Measurements from ENCODE around the gene ANKMY1.

Gene ANKMY1

GRCh38 chr2:240519396-240520129 is 38.2 kb downstream of the ANKMY1 start:
- no peak for DNase-seq

DNA sequence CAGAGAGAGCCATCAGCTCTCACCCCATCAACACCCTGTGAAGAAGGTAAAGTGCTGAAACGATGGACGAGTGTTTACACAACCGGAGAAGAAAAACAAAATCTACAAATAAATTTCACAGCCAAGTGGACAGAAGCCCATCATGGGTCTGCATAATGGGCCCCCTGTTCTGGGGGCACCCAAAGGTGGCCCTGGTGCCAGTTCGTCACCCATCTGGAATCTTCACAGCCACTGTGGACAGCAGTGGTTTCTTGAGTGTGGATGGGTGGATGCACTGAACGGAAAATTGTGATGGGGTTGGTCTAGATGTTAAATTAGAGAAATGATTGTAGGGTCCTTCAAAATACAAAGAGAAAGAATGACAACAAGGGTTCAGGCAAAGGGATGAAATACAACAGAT is 38.8 kb downstream of the ANKMY1 start:
- no peak for DNase-seq

GRCh38 chr2:240517342-240517741 is 40.4 kb downstream of the ANKMY1 start:
- DNase-seq: no peak

- DNase-seq: no peak
These were observed 43.2 kb downstream of the ANKMY1 start for GRCh38 chr2:240514631-240515030.

GRCh38 chr2:240513549-240514287 is 44.1 kb downstream of the ANKMY1 start:
- peak in 9 of 14 donors; percentile 1 to 45 (median 19) for DNase-seq

- no peak for DNase-seq
These were observed 44.9 kb downstream of the ANKMY1 start for GRCh38 chr2:240512666-240513535.

GRCh38 chr2:240512109-240512485 is 45.7 kb downstream of the ANKMY1 start:
- DNase-seq: no peak

DNA sequence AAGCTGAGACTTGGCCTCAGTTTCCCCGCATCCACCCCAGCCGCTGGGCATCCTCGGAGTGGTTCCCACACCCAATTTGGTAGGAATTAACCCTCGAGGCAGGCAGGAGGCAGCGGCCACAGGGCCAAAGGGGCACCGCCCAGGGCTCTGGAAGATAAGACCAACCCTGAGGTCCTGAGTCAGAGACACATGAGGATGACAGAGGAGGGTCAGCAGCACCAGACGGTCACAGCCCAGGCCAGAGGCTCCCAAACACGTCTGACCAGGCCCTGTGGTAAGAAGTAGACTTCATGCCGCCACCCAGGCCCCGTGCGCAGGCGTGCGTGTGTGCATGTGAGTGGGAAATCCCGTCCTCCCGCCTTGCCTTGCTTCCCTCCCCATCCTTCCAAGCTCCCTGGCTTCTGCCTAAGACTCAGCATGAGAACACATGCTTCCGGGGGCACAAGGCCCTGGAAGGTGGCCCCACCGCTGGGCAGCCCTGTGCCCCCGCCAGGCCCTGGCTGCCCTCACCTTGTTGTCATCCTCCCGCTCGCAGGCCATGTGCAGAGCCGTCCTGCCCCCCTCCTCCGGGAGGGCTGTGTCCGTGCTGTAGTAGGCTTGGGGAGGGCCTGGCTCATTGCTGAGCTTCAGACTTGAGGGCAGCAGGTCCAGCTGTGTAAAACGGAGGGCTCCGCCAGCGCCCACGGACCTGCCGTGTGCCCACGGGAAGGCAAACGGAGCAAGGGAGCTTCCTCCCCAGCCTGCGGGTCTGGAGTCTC is 46.3 kb downstream of the ANKMY1 start:
- DNase-seq: no peak

- DNase-seq: no peak
These were observed 47.1 kb downstream of the ANKMY1 start for GRCh38 chr2:240510513-240511210.

GRCh38 chr2:240509667-240510512 is 47.9 kb downstream of the ANKMY1 start:
- DNase-seq: no peak

- no peak for DNase-seq
These were observed 48.8 kb downstream of the ANKMY1 start for GRCh38 chr2:240508832-240509545.

- no peak for DNase-seq
These were observed 50.0 kb downstream of the ANKMY1 start for GRCh38 chr2:240507778-240508251.

- DNase-seq: no peak
These were observed 50.6 kb downstream of the ANKMY1 start for GRCh38 chr2:240507060-240507777.

DNA sequence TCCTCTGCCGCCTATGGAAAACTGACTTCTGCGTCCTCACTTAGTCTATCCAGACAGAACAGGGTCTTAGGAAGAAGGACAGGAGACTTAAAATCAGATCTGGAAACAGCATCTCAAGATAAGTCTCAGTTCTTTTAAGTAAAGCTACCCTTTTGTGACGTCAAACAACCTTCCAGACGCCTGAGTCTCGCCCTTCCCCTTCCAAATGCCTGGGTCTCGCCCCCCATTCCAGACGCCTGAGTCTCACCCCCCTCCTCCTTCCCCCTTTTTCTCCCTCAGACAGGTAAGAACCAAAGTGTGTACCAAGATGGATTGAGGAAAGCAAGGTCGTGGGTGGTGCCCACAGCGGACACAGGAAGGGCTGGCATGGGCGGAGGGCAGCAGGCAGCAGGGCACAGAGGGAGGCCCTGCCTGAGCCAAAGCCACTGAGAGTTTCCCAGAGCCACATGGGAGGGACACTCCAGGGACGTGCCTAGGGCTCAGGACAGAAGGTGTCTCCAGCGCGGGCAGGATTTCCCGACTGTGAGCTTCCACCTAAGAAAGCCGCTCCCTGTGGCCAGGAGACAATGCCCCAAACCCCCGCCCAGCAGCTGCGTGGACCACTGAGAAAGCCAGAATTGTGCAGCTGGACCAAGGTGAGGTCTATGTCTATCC is 51.3 kb downstream of the ANKMY1 start:
- DNase-seq: no peak

- no peak for DNase-seq
These were observed 51.9 kb downstream of the ANKMY1 start for GRCh38 chr2:240505910-240506309.

- no peak for DNase-seq
These were observed 53.9 kb downstream of the ANKMY1 start for GRCh38 chr2:240503848-240504247.

DNA sequence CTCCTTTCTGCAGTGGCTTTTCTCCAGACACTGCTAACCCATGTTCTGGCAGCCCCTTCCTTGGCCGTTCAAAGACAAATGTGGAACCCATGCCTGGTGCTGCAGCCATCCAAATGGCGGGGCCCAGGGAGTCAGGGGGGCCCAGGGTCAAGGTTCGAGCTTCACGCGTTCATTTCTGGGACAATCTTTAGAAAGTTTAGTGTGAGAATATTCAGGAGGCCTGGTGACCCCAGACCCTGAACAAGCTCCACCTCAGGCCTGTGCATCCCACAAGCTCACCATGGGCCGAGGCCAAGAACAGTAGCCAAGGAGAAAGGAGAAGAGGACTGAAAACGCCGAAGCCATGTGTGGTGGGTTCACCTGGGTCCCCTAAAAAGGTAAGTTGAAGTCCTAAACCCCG is 54.4 kb downstream of the ANKMY1 start:
- no peak for DNase-seq

DNA sequence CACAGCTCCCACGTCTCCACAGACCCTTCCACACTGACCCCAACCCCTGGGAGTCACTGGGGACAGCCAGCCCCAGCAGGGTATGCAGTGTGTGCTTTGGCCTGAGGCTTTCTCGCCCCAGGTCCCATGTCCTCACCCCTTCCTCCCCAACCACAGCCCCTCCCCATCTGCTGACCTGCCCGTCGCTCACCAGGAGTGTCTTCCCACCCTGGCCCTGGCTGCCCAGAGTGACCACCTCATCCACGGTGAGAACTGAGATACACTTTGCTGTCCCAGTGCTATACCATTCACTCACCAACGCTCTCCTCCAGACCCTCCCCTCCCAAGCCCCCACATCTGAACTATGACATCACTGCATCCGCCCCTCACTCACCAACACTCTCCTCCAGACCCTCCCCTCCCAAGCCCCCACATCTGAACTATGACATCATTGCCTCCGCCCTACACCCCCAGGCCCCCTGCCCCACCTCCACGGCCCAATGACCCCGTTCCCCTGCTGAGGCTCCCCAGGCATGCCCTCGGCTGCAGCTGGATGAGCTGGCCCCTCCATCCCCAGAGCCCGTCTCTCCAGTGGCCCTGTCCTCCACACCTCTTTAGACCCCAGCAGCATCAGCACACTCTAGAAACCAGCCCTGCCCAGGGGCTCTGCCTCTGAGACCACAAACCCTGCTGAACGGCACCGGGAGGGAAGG is 55.2 kb downstream of the ANKMY1 start:
- DNase-seq: no peak
